ENCODE data around the gene ANKRD22.

ANKRD22 gene

DNA sequence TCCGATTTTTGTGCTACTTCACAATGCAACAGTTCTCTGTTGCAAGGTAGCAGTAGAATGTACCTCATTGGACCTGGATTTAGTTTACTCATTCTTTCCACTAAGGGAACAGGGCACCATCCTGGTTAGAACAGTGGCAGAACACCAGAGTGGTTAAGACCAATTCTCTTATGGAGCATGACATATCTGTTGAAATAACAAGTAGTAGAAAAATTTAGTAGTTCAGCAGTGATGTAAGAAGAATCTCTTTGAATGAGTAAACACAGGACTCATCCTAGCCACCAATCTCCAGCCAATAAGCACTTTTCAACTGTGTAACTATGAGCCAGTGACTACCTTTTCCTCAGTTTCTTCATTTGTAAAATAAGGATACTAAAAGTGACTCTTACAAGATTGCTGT, 2.4 kb downstream of the ANKRD22 start:
- no peak for DNase-seq
- Histone ChIP-seq H4K8ac (ENCODE audit: low read depth, low read length) (no peak overlapping the region), H3K4me2 (ENCODE audit: low read length) (no peak overlapping the region), H2BK12ac (ENCODE audit: low read length) (no peak overlapping the region), H3K79me2 (ENCODE audit: control insufficient read depth, insufficient read depth, low read length, poor library complexity) (no peaks in the 10 kb centered on the region), H3K9ac (ENCODE audit: low read length) (no peak overlapping the region), H2AFZ (ENCODE audit: insufficient read depth, low read length, poor library complexity) (no peak overlapping the region), H3K14ac (ENCODE audit: low read length) (no peak overlapping the region), H3K36me3 (ENCODE audit: control insufficient read depth in 1 of 2, insufficient read depth in 2 of 2, low read length in 2 of 2) (no peaks in the 10 kb centered on the region), H3K27me3 (ENCODE audit: insufficient read depth, low read length) (no peaks in the 10 kb centered on the region), H3K4ac (ENCODE audit: low read depth, low read length) (no peak overlapping the region), H4K91ac (ENCODE audit: low read depth, low read length) (no peak overlapping the region), H3K4me3 (ENCODE audit: low read depth, low read length) (no peak overlapping the region), H2BK120ac (ENCODE audit: insufficient read depth, low read length, poor library complexity) (no peak overlapping the region), H3K23ac (ENCODE audit: low read length) (peak overlapping the region; percentile 85), H3K4me1 (ENCODE audit: control insufficient read depth in 1 of 2, insufficient read depth in 2 of 2, low read length in 2 of 2) (peaks cover 0 to 2% of the 10 kb centered on the region in 2 experiments), H3K27ac (ENCODE audit: low read depth, low read length) (no peak overlapping the region), H3K18ac (ENCODE audit: low read length) (no peak overlapping the region), H3K9me3 (ENCODE audit: insufficient read depth, low read depth, low read length) (no peaks in the 10 kb centered on the region), H2AK5ac (ENCODE audit: low read length) (no peak overlapping the region), H2BK5ac (ENCODE audit: low read depth, low read length, poor library complexity) (no peak overlapping the region), H4K12ac (ENCODE audit: low read depth, low read length) (no peak overlapping the region), H3K79me1 (ENCODE audit: low read length) (no peaks in the 10 kb centered on the region)
- WGBS (ENCODE audit: extremely low coverage, insufficient coverage, insufficient read length): no CpG with 5 or more reads among the region's 1 CpG

- no peaks in the 10 kb centered on the region for H3K9me3 ChIP-seq (ENCODE audit: insufficient read depth, low read depth, low read length)
- H2BK5ac ChIP-seq (ENCODE audit: low read depth, low read length, poor library complexity): no peak overlapping the region
- H3K79me1 ChIP-seq (ENCODE audit: low read length): no peaks in the 10 kb centered on the region
- H3K27me3 ChIP-seq (ENCODE audit: insufficient read depth, low read length): no peaks in the 10 kb centered on the region
- no peak overlapping the region for H3K27ac ChIP-seq (ENCODE audit: low read depth, low read length)
- no peak overlapping the region for H2BK12ac ChIP-seq (ENCODE audit: low read length)
- H4K8ac ChIP-seq (ENCODE audit: low read depth, low read length): no peak overlapping the region
- no peak overlapping the region for H4K12ac ChIP-seq (ENCODE audit: low read depth, low read length)
- no peak overlapping the region for H2BK120ac ChIP-seq (ENCODE audit: insufficient read depth, low read length, poor library complexity)
- no peaks in the 10 kb centered on the region for H3K79me2 ChIP-seq (ENCODE audit: control insufficient read depth, insufficient read depth, low read length, poor library complexity)
- no peak overlapping the region for H3K14ac ChIP-seq (ENCODE audit: low read length)
- H3K36me3 ChIP-seq (ENCODE audit: control insufficient read depth in 1 of 2, insufficient read depth in 2 of 2, low read length in 2 of 2): no peaks in the 10 kb centered on the region
- H3K9ac ChIP-seq (ENCODE audit: low read length): no peak overlapping the region
- H2AK5ac ChIP-seq (ENCODE audit: low read length): no peak overlapping the region
- H2AFZ ChIP-seq (ENCODE audit: insufficient read depth, low read length, poor library complexity): no peak overlapping the region
- peak in 1 of 2 donors; percentile 15 for DNase-seq
- H3K4me1 ChIP-seq (ENCODE audit: control insufficient read depth in 1 of 2, insufficient read depth in 2 of 2, low read length in 2 of 2): peaks cover 0 to 2% of the 10 kb centered on the region in 2 experiments
- H3K23ac ChIP-seq (ENCODE audit: low read length): no peak overlapping the region
- no peak overlapping the region for H3K4me2 ChIP-seq (ENCODE audit: low read length)
- no peak overlapping the region for H4K91ac ChIP-seq (ENCODE audit: low read depth, low read length)
- no peak overlapping the region for H3K4ac ChIP-seq (ENCODE audit: low read depth, low read length)
- no peak overlapping the region for H3K4me3 ChIP-seq (ENCODE audit: low read depth, low read length)
- WGBS (ENCODE audit: extremely low coverage, insufficient coverage, insufficient read length): no CpG with 5 or more reads among the region's 1 CpG
- no peak overlapping the region for H3K18ac ChIP-seq (ENCODE audit: low read length)
These were observed 3.1 kb downstream of the ANKRD22 start for GRCh38 chr10:88848499-88848898.

- no peak overlapping the region for H4K12ac ChIP-seq (ENCODE audit: low read depth, low read length)
- no peaks in the 10 kb centered on the region for H3K4me1 ChIP-seq (ENCODE audit: control insufficient read depth in 1 of 2, insufficient read depth in 2 of 2, low read length in 2 of 2)
- H2BK120ac ChIP-seq (ENCODE audit: insufficient read depth, low read length, poor library complexity): no peak overlapping the region
- H3K14ac ChIP-seq (ENCODE audit: low read length): no peak overlapping the region
- no peak for DNase-seq
- H3K4ac ChIP-seq (ENCODE audit: low read depth, low read length): no peak overlapping the region
- H3K4me3 ChIP-seq (ENCODE audit: low read depth, low read length): no peak overlapping the region
- no peaks in the 10 kb centered on the region for H3K79me1 ChIP-seq (ENCODE audit: low read length)
- no peak overlapping the region for H4K8ac ChIP-seq (ENCODE audit: low read depth, low read length)
- no peak overlapping the region for H3K23ac ChIP-seq (ENCODE audit: low read length)
- H4K91ac ChIP-seq (ENCODE audit: low read depth, low read length): no peak overlapping the region
- no peak overlapping the region for H3K27ac ChIP-seq (ENCODE audit: low read depth, low read length)
- no peaks in the 10 kb centered on the region for H3K27me3 ChIP-seq (ENCODE audit: insufficient read depth, low read length)
- no peak overlapping the region for H2AFZ ChIP-seq (ENCODE audit: insufficient read depth, low read length, poor library complexity)
- H3K9ac ChIP-seq (ENCODE audit: low read length): no peak overlapping the region
- no CpG with 5 or more reads among the region's 4 CpGs for WGBS (ENCODE audit: extremely low coverage, insufficient coverage, insufficient read length)
- no peak overlapping the region for H2AK5ac ChIP-seq (ENCODE audit: low read length)
- H3K18ac ChIP-seq (ENCODE audit: low read length): no peak overlapping the region
- H3K36me3 ChIP-seq (ENCODE audit: control insufficient read depth in 1 of 2, insufficient read depth in 2 of 2, low read length in 2 of 2): no peaks in the 10 kb centered on the region
- no peak overlapping the region for H2BK12ac ChIP-seq (ENCODE audit: low read length)
- no peak overlapping the region for H3K4me2 ChIP-seq (ENCODE audit: low read length)
- no peak overlapping the region for H2BK5ac ChIP-seq (ENCODE audit: low read depth, low read length, poor library complexity)
- H3K9me3 ChIP-seq (ENCODE audit: insufficient read depth, low read depth, low read length): no peaks in the 10 kb centered on the region
- H3K79me2 ChIP-seq (ENCODE audit: control insufficient read depth, insufficient read depth, low read length, poor library complexity): no peaks in the 10 kb centered on the region
These were observed 8.5 kb downstream of the ANKRD22 start for GRCh38 chr10:88843171-88843570.

GRCh38 chr10:88841316-88842111, 10.1 kb downstream of the ANKRD22 start:
- Histone ChIP-seq H4K8ac (ENCODE audit: low read depth, low read length) (no peak overlapping the region), H3K27ac (ENCODE audit: low read depth, low read length) (no peak overlapping the region), H3K14ac (ENCODE audit: low read length) (no peak overlapping the region), H3K79me2 (ENCODE audit: control insufficient read depth, insufficient read depth, low read length, poor library complexity) (no peaks in the 10 kb centered on the region), H4K91ac (ENCODE audit: low read depth, low read length) (no peak overlapping the region), H3K4me1 (ENCODE audit: control insufficient read depth in 1 of 2, insufficient read depth in 2 of 2, low read length in 2 of 2) (no peaks in the 10 kb centered on the region), H2BK5ac (ENCODE audit: low read depth, low read length, poor library complexity) (no peak overlapping the region), H3K9me3 (ENCODE audit: insufficient read depth, low read depth, low read length) (no peaks in the 10 kb centered on the region), H2AFZ (ENCODE audit: insufficient read depth, low read length, poor library complexity) (no peak overlapping the region), H3K36me3 (ENCODE audit: control insufficient read depth in 1 of 2, insufficient read depth in 2 of 2, low read length in 2 of 2) (no peaks in the 10 kb centered on the region), H3K4ac (ENCODE audit: low read depth, low read length) (no peak overlapping the region), H4K12ac (ENCODE audit: low read depth, low read length) (no peak overlapping the region), H2BK120ac (ENCODE audit: insufficient read depth, low read length, poor library complexity) (no peak overlapping the region), H3K23ac (ENCODE audit: low read length) (no peak overlapping the region), H3K18ac (ENCODE audit: low read length) (no peak overlapping the region), H3K4me3 (ENCODE audit: low read depth, low read length) (no peak overlapping the region), H2BK12ac (ENCODE audit: low read length) (no peak overlapping the region), H3K4me2 (ENCODE audit: low read length) (no peak overlapping the region), H2AK5ac (ENCODE audit: low read length) (no peak overlapping the region), H3K27me3 (ENCODE audit: insufficient read depth, low read length) (no peaks in the 10 kb centered on the region), H3K79me1 (ENCODE audit: low read length) (no peaks in the 10 kb centered on the region), H3K9ac (ENCODE audit: low read length) (no peak overlapping the region)
- WGBS (ENCODE audit: extremely low coverage, insufficient coverage, insufficient read length): no CpG with 5 or more reads among the region's 6 CpGs
- no peak for DNase-seq
